ENCODE results near the gene IPPK.

The IPPK gene

DNA sequence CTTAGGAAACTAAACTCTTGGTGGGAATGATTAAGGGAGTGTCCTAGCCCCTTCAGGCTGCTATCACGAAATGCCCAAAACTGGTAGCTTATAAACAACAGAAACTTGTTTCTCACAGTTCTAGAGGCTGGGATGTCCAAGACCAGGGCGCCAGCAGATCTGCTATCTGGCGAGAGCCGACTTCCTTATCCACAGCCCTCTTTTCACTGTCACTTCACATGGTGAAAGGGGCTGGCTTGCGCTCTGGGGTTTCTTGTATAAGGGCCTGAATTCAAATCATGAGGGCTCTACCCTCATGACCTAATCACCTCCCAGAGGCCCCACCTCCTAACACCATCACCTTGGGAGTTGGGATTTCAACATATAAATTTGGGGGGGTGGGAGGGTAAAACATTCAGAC, 49.1 kb downstream of the IPPK start:
- H3K27me3 ChIP-seq (ENCODE audit: insufficient read depth, low read length, poor library complexity) = no peaks in the 10 kb centered on the region
- H3K4me2 ChIP-seq (ENCODE audit: insufficient read depth, low read length) = no peak overlapping the region
- no peaks in the 10 kb centered on the region for H4K20me1 ChIP-seq (ENCODE audit: insufficient read depth, low read length)
- no peak for DNase-seq
- H3K9me3 ChIP-seq (ENCODE audit: insufficient read depth, low read length, severe bottlenecking) = no peaks in the 10 kb centered on the region
- H3K9ac ChIP-seq (ENCODE audit: low read depth, low read length) = no peak overlapping the region
- no peak overlapping the region for H3K27ac ChIP-seq (ENCODE audit: low read length)
- H3K4me3 ChIP-seq (ENCODE audit: low read depth in 1 of 2, low read length in 2 of 2) = no peak overlapping the region
- H3K79me2 ChIP-seq (ENCODE audit: insufficient read depth, low read length) = no peaks in the 10 kb centered on the region
- no peak for TF ChIP-seq EZH2 (IDR thresholded peaks at IDR 0.05; ENCODE audit: borderline replicate concordance, low read depth, low read length, severe bottlenecking)
- TF ChIP-seq, protein P1, sequence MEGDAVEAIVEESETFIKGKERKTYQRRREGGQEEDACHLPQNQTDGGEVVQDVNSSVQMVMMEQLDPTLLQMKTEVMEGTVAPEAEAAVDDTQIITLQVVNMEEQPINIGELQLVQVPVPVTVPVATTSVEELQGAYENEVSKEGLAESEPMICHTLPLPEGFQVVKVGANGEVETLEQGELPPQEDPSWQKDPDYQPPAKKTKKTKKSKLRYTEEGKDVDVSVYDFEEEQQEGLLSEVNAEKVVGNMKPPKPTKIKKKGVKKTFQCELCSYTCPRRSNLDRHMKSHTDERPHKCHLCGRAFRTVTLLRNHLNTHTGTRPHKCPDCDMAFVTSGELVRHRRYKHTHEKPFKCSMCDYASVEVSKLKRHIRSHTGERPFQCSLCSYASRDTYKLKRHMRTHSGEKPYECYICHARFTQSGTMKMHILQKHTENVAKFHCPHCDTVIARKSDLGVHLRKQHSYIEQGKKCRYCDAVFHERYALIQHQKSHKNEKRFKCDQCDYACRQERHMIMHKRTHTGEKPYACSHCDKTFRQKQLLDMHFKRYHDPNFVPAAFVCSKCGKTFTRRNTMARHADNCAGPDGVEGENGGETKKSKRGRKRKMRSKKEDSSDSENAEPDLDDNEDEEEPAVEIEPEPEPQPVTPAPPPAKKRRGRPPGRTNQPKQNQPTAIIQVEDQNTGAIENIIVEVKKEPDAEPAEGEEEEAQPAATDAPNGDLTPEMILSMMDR (IDR thresholded peaks at IDR 0.05; ENCODE audit: borderline replicate concordance, extremely low read depth, low read length, poor library complexity, severe bottlenecking) = no peak
- H3K4me1 ChIP-seq (ENCODE audit: insufficient read depth, low read length) = no peaks in the 10 kb centered on the region
- peaks cover 66% of the 10 kb centered on the region for H3K36me3 ChIP-seq (ENCODE audit: insufficient read depth, low read length)
- no peak for ATAC-seq (ENCODE audit: insufficient read depth, low read depth)
- H2AFZ ChIP-seq (ENCODE audit: low read depth, low read length) = no peak overlapping the region

DNA sequence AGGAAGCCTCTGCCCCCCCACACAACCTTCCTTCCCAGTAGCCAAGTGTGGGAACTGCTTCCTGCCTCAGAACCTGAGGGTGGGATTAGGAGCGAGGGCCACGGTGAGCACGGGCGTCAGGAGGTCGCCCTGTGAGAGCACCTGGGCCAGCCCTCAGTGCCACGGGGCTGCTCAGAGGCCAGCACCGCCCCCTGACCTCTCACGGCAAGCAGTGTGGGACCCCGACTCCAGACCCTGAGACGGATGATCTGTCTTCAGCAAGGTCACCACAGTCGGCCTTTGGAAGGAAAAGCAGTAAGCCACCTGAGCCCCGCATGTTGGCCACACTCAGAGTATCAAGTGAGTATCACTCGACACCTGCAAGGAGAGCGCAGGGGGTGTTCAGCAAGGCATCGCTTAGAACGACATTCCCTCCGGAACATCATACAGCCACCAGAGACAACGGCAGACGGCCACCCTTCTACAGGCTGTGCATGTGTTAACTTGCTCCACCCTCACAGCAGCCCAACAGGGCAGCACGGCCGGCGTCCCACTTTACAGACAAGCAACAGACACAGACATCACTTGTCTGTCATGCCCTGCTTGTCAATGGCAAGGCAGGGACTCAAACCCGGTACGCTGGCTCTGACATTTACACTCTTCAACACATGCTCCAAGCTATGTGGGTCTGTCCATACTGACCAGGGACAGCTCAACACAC, 50.2 kb downstream of the IPPK start:
- no peaks in the 10 kb centered on the region for H3K4me1 ChIP-seq (ENCODE audit: insufficient read depth, low read length)
- no peak for DNase-seq
- H4K20me1 ChIP-seq (ENCODE audit: insufficient read depth, low read length) = no peaks in the 10 kb centered on the region
- peaks cover 72% of the 10 kb centered on the region for H3K36me3 ChIP-seq (ENCODE audit: insufficient read depth, low read length)
- no peaks in the 10 kb centered on the region for H3K79me2 ChIP-seq (ENCODE audit: insufficient read depth, low read length)
- H2AFZ ChIP-seq (ENCODE audit: low read depth, low read length) = no peak overlapping the region
- H3K4me3 ChIP-seq (ENCODE audit: low read depth in 1 of 2, low read length in 2 of 2) = no peak overlapping the region
- no peak overlapping the region for H3K4me2 ChIP-seq (ENCODE audit: insufficient read depth, low read length)
- H3K27me3 ChIP-seq (ENCODE audit: insufficient read depth, low read length, poor library complexity) = no peaks in the 10 kb centered on the region
- TF ChIP-seq, protein P1 (IDR thresholded peaks at IDR 0.05; ENCODE audit: borderline replicate concordance, extremely low read depth, low read length, poor library complexity, severe bottlenecking) = no peak
- no peak for TF ChIP-seq EZH2 (IDR thresholded peaks at IDR 0.05; ENCODE audit: borderline replicate concordance, low read depth, low read length, severe bottlenecking)
- H3K9ac ChIP-seq (ENCODE audit: low read depth, low read length) = no peak overlapping the region
- no peak for ATAC-seq (ENCODE audit: insufficient read depth, low read depth)
- no peak overlapping the region for H3K27ac ChIP-seq (ENCODE audit: low read length)
- no peaks in the 10 kb centered on the region for H3K9me3 ChIP-seq (ENCODE audit: insufficient read depth, low read length, severe bottlenecking)

DNA sequence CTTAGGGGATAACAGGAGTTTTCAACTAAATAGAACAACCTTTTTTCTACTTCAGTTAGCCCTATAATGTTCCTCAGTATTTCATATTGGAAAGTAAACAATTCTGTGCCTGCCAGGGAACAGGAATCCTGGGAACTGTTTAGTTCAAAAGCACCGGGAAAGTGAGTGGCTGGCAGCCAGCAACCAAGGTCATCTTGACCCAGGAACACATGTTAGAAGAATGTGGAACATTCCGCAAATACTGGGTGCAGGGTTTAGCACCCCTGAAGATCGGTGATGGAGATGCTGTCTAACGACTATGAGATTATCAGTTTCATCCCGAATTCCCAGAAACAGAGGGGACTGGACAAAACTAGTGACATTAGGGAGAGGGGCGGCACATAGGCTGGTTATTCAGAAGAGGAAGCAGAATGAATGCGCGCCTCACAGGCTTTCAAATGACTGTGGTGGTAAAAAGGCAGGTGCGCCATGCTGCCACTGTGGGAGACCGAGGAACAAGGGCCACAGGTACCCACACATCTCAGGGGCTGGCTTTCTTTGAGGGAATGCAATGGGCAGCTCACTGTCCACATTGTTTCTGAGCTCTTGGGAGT, 51.2 kb downstream of the IPPK start:
- no peak overlapping the region for H2AFZ ChIP-seq (ENCODE audit: low read depth, low read length)
- ATAC-seq (ENCODE audit: insufficient read depth, low read depth) (no peak), DNase-seq (no peak)
- no peak overlapping the region for H3K9ac ChIP-seq (ENCODE audit: low read depth, low read length)
- H3K27ac ChIP-seq (ENCODE audit: low read length) = no peak overlapping the region
- H3K9me3 ChIP-seq (ENCODE audit: insufficient read depth, low read length, severe bottlenecking) = no peaks in the 10 kb centered on the region
- peaks cover 75% of the 10 kb centered on the region for H3K36me3 ChIP-seq (ENCODE audit: insufficient read depth, low read length)
- H3K4me2 ChIP-seq (ENCODE audit: insufficient read depth, low read length) = no peak overlapping the region
- no peaks in the 10 kb centered on the region for H3K4me1 ChIP-seq (ENCODE audit: insufficient read depth, low read length)
- no peaks in the 10 kb centered on the region for H4K20me1 ChIP-seq (ENCODE audit: insufficient read depth, low read length)
- TF ChIP-seq, protein P1 (IDR thresholded peaks at IDR 0.05; ENCODE audit: borderline replicate concordance, extremely low read depth, low read length, poor library complexity, severe bottlenecking) = no peak
- no peak for TF ChIP-seq EZH2 (IDR thresholded peaks at IDR 0.05; ENCODE audit: borderline replicate concordance, low read depth, low read length, severe bottlenecking)
- no peak overlapping the region for H3K4me3 ChIP-seq (ENCODE audit: low read depth in 1 of 2, low read length in 2 of 2)
- no peaks in the 10 kb centered on the region for H3K79me2 ChIP-seq (ENCODE audit: insufficient read depth, low read length)
- no peaks in the 10 kb centered on the region for H3K27me3 ChIP-seq (ENCODE audit: insufficient read depth, low read length, poor library complexity)
